22Rv1 (cell line): ENCODE measurements around the gene FERD3L.

Experiments
- H3K27ac ChIP-seq: fragments of 450-650 bp; 2 replicates; pipeline ENCODE4 v1.5.1; 2017
- ZFX ChIP-seq: fragments of 450-650 bp; IDR thresholded peaks from 2 replicates; pipeline ENCODE4 v1.6.1; 2017; ENCODE audit warnings: antibody characterized with exemption, borderline replicate concordance
- TF ChIP-seq, protein P1 (sequence below): fragments of 450-650 bp; IDR thresholded peaks from 2 replicates; pipeline ENCODE4 v1.5.1; 2017; ENCODE audit warnings: mild to moderate bottlenecking

FERD3L gene

GRCh38 chr7:19110776-19111175 is 34.4 kb downstream of the FERD3L start:
- no peak for TF ChIP-seq ZFX
- TF ChIP-seq, protein P1, sequence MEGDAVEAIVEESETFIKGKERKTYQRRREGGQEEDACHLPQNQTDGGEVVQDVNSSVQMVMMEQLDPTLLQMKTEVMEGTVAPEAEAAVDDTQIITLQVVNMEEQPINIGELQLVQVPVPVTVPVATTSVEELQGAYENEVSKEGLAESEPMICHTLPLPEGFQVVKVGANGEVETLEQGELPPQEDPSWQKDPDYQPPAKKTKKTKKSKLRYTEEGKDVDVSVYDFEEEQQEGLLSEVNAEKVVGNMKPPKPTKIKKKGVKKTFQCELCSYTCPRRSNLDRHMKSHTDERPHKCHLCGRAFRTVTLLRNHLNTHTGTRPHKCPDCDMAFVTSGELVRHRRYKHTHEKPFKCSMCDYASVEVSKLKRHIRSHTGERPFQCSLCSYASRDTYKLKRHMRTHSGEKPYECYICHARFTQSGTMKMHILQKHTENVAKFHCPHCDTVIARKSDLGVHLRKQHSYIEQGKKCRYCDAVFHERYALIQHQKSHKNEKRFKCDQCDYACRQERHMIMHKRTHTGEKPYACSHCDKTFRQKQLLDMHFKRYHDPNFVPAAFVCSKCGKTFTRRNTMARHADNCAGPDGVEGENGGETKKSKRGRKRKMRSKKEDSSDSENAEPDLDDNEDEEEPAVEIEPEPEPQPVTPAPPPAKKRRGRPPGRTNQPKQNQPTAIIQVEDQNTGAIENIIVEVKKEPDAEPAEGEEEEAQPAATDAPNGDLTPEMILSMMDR: no peak
- no peak overlapping the region for H3K27ac ChIP-seq

- no peak overlapping the region for H3K27ac ChIP-seq
- TF ChIP-seq ZFX: no peak
- TF ChIP-seq, protein P1: no peak
Measured at GRCh38 chr7:19110026-19110730, 35.0 kb downstream of the FERD3L start.

GRCh38 chr7:19109000-19109946 is 35.9 kb downstream of the FERD3L start:
- TF ChIP-seq ZFX: no peak
- TF ChIP-seq, protein P1: no peak
- H3K27ac ChIP-seq: no peak overlapping the region

- H3K27ac ChIP-seq: no peak overlapping the region
- TF ChIP-seq ZFX: no peak
- TF ChIP-seq, protein P1: no peak
Measured at GRCh38 chr7:19107356-19108146, 37.7 kb downstream of the FERD3L start.

- no peak for TF ChIP-seq ZFX
- TF ChIP-seq, protein P1: no peak
- no peak overlapping the region for H3K27ac ChIP-seq
Measured at GRCh38 chr7:19107081-19107355, 38.2 kb downstream of the FERD3L start.

DNA sequence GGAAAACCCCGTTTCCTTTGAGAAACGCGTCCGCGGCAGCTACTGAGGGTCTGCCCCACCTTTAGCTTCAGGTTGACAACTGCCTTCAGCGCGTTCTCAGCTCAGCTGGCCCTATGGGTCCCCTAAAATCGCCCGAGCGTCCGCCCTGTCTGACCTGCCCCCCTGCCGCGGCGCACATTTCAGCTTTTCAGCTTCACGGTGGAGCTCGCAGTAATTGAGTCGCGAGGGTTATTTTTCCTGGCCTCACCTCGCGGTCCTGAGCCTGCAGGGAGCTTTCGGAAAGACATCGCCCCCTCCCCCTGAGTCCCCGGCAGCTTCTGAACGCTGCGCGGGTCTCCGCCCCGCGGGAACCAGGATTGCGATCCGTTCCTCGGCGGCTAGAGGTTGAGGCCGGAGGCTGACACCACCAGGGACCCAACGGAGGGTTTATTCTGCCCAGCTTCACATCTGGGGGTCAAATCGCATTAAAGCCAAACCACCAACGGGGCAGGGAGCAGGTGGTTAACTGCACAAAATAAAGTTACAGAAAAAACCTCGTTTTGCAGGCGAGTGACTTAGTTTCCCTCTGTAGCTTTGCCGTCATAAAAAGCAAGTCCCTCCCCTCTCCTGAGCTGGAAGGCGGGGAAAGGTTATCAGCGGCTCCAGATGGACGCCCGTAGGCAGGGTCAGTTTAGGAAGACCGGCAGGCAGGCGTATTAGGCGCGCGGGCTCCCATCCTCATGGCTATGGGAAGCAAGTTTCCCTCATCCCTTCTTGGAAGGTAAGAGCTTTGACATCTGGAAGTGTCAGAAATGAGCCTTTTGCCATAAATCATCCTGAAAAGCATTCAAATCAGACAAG is 38.8 kb downstream of the FERD3L start:
- H3K27ac ChIP-seq: no peak overlapping the region

More for the DNA sequence above, 38.8 kb downstream of the FERD3L start:
- TF ChIP-seq, protein P1: no peak
- TF ChIP-seq ZFX: no peak
